Tibial nerve (tissue), 4 donors: Measurements from ENCODE around the gene BEND5. TPM values are rescaled to one million over a fixed set of nuclear protein-coding genes. Genes with fewer than 3 reads are reported as not detected.

Source experiments
- DNase-seq, 2 donors: peaks; one replicate each; pipeline ENCODE4 v3.0.0-alpha.2; 2019; ENCODE audit warnings: low spot score in 2 of 2
- H3K27ac ChIP-seq, 4 donors: fragments of 200-600 bp; sonication (generic) in 3 of 4; one replicate each; pipeline ENCODE4 v1.5.1; 2017 to 2019; ENCODE audit warnings: mild to moderate bottlenecking in 1 of 4
- H3K27me3 ChIP-seq, 2 donors: fragments of 200-600 bp; sonication (generic) in 1 of 2; one replicate each; pipeline versions ENCODE4 v1.5.1 to v1.6.0; 2017 to 2019
- H3K36me3 ChIP-seq, 3 donors: fragments of 200-600 bp; sonication (generic); one replicate each; pipeline ENCODE4 v1.5.1; 2018 to 2019
- H3K4me1 ChIP-seq, 4 donors: fragments of 200-600 bp; sonication (generic) in 3 of 4; one replicate each; pipeline ENCODE4 v1.5.1; 2017 to 2019
- H3K4me3 ChIP-seq, 4 donors: fragments of 200-600 bp; sonication (generic) in 3 of 4; one replicate each; pipeline ENCODE4 v1.5.1; 2017 to 2019; ENCODE audit warnings: mild to moderate bottlenecking in 1 of 4, moderate library complexity in 1 of 4
- H3K9me3 ChIP-seq, 4 donors: fragments of 200-600 bp; sonication (generic) in 3 of 4; one replicate each; pipeline ENCODE4 v1.5.1; 2017 to 2019
- CTCF ChIP-seq, 5 experiments: fragments of 200-600 bp in 3 of 5; fragments of 450-650 bp in 2 of 5; sonication (generic) in 3 of 5; IDR thresholded peaks; one replicate each; pipeline ENCODE4 v1.5.1; 2016 to 2019; ENCODE audit warnings: antibody characterized with exemption in 5 of 5, mild to moderate bottlenecking in 3 of 5, moderate library complexity in 2 of 5
- EP300 ChIP-seq, 2 donors: sonication (generic); formaldehyde crosslinking; IDR thresholded peaks; one replicate each; pipeline ENCODE4 v1.6.1; 2017; ENCODE audit warnings: antibody characterized with exemption in 2 of 2, mild to moderate bottlenecking in 1 of 2
- POLR2A ChIP-seq, 2 donors: fragments of 450-650 bp; IDR thresholded peaks; one replicate each; pipeline ENCODE4 v1.6.1; 2017; ENCODE audit warnings: antibody characterized with exemption in 2 of 2, mild to moderate bottlenecking in 2 of 2, moderate library complexity in 2 of 2
- WGBS, 2 donors: methylation state at CpG; one replicate each; pipeline ENCODE4 v1.1.5; 2018; 5-methylcytosine and 5-hydroxymethylcytosine counted together
- total RNA-seq, 4 donors: library from RNA; depleted of rRNA; stranded (reverse); fragments of >200 nt; gene quantifications; one replicate each; pipeline ENCODE4 v1.1.0, GENCODE V29; 2016

BEND5 gene
- total RNA-seq, 4 donors from 2014 or later, result 1.5 to 4.7 (median 2.8) TPM

- Histone ChIP-seq H3K4me3 (no peak overlapping the region), H3K9me3 (no peaks in the 10 kb centered on the region), H3K27ac (no peak overlapping the region), H3K27me3 (no peaks in the 10 kb centered on the region), H3K4me1 (peaks cover 0 to 1% (median 0%) of the 10 kb centered on the region in 4 donors), H3K36me3 (no peaks in the 10 kb centered on the region)
- TF ChIP-seq CTCF (IDR thresholded peaks at IDR 0.05) (no peak), EP300 (IDR thresholded peaks at IDR 0.05) (no peak), POLR2A (IDR thresholded peaks at IDR 0.05) (no peak)
- 80 to 83% methylated on average over 3 of the region's 3 CpGs for WGBS, 2 donors
- DNase-seq, result no peak
Measured at GRCh38 chr1:48678710-48679505, 97.8 kb downstream of the BEND5 start.
